Chondrocyte (in vitro differentiated cells): Measurements from ENCODE around the gene FAM227B. TPM values are rescaled to one million over a fixed set of nuclear protein-coding genes. Genes with fewer than 3 reads are reported as not detected.

Experiments
- DNase-seq: peaks from one replicate; pipeline ENCODE4 v3.0.0; 2021; ENCODE audit warnings: mixed read lengths, low spot score
- H3K27ac Mint-ChIP-seq: one replicate; pipeline ENCODE4 v1.8.0; 2021; ENCODE audit warnings: mild to moderate bottlenecking, moderate library complexity, mixed read lengths; ENCODE audit not compliant: unreplicated experiment
- H3K27me3 Mint-ChIP-seq: 2 replicates; pipeline ENCODE4 v1.8.0; 2021; ENCODE audit warnings: low read depth, mixed read lengths
- H3K36me3 Mint-ChIP-seq: 2 replicates; pipeline ENCODE4 v1.8.0; 2021; ENCODE audit warnings: low read depth, mixed read lengths
- H3K4me1 Mint-ChIP-seq: 2 replicates; pipeline ENCODE4 v1.8.0; 2021; ENCODE audit warnings: low read depth, mild to moderate bottlenecking, mixed read lengths
- H3K4me3 Mint-ChIP-seq: one replicate; pipeline ENCODE4 v1.8.0; 2021; ENCODE audit warnings: mild to moderate bottlenecking, moderate library complexity, mixed read lengths; ENCODE audit not compliant: unreplicated experiment
- H3K9me3 Mint-ChIP-seq: 2 replicates; pipeline ENCODE4 v1.8.0; 2021; ENCODE audit warnings: low read depth, mixed read lengths
- total RNA-seq: library from RNA; stranded (reverse); gene quantifications from 3 replicates; pipeline ENCODE4 v1.2.1, GENCODE V29; 2021
- TF ChIP-seq, protein P1 (sequence below): fragments of 200-600 bp; sonication (generic); IDR thresholded peaks from 2 replicates; pipeline ENCODE4 v1.5.0; 2021; ENCODE audit warnings: antibody characterized with exemption, mild to moderate bottlenecking, moderate library complexity

FAM227B gene
- total RNA-seq, 1 donor from 2014 or later = 2.2 TPM

DNA sequence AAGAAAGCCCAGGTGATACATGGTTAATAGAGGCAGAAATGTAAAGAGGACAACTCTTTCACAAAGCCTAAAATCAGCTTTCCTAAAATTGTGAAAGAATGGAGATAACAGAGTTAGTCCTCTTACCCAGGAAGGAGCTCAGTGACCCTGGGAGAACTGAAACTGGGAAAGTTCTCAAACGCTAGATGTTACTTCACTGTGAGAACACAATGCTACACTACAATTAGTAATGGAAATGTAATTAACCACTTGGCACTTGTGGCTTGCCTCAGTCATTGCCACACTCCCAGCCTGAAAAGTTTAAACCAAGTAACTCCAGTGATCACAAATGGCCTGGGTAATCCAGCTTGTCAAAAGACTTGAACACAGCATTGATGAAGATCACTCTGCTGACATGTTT, 300.3 kb downstream of the FAM227B start:
- Mint-ChIP-seq H3K27ac (no peak overlapping the region), H3K9me3 (no peaks in the 10 kb centered on the region), H3K4me1 (peaks cover 13% of the 10 kb centered on the region), H3K36me3 (peaks cover 16% of the 10 kb centered on the region), H3K4me3 (no peak overlapping the region), H3K27me3 (no peaks in the 10 kb centered on the region)
- DNase-seq = no peak
- TF ChIP-seq, protein P1, sequence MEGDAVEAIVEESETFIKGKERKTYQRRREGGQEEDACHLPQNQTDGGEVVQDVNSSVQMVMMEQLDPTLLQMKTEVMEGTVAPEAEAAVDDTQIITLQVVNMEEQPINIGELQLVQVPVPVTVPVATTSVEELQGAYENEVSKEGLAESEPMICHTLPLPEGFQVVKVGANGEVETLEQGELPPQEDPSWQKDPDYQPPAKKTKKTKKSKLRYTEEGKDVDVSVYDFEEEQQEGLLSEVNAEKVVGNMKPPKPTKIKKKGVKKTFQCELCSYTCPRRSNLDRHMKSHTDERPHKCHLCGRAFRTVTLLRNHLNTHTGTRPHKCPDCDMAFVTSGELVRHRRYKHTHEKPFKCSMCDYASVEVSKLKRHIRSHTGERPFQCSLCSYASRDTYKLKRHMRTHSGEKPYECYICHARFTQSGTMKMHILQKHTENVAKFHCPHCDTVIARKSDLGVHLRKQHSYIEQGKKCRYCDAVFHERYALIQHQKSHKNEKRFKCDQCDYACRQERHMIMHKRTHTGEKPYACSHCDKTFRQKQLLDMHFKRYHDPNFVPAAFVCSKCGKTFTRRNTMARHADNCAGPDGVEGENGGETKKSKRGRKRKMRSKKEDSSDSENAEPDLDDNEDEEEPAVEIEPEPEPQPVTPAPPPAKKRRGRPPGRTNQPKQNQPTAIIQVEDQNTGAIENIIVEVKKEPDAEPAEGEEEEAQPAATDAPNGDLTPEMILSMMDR = no peak

DNA sequence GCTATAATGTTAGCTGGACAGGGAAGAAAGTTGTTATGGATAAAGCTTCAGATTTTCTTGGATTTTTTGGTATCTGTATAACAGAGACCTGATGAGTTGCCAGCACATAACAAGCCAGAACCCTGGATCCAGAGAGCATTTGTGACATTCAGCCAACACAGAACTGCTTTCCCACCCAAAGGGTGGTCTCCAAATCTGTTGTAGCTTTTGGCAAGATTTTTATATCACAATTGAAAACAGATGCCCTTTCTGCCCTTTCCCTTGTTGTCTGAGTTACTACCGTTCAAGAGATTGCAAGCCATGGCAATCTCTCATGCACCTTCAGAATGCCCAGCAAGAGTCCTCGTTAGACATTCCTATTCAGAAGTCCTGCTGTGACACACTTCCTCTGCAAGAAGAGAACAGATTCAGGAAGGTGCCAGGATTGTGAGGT, 305.2 kb downstream of the FAM227B start:
- H3K36me3 Mint-ChIP-seq = peaks cover 11% of the 10 kb centered on the region
- no peaks in the 10 kb centered on the region for H3K9me3 Mint-ChIP-seq
- TF ChIP-seq, protein P1 = no peak
- no peak overlapping the region for H3K27ac Mint-ChIP-seq
- DNase-seq = no peak
- H3K27me3 Mint-ChIP-seq = no peaks in the 10 kb centered on the region
- H3K4me3 Mint-ChIP-seq = no peak overlapping the region
- H3K4me1 Mint-ChIP-seq = peaks cover 21% of the 10 kb centered on the region

DNA sequence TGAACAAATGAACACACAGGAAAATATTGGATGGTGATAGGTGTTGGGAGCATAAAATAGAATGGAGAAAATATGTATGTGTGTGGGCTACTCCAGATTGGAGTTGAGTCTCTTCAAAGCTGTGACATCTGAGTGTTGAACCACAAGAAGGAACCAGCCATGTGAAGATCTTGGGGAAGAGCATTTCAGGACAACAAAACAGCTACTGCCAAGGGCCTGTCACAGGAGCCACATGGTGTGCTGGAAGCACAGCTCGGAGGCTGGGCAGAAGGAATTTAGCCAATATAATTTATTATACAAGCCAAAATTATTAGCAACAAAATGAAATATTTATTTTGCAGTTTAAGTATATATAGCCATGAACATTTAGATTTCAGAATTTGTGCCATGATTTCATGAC, 305.9 kb downstream of the FAM227B start:
- Mint-ChIP-seq H3K36me3 (peaks cover 10% of the 10 kb centered on the region), H3K27me3 (no peaks in the 10 kb centered on the region), H3K27ac (no peak overlapping the region), H3K9me3 (no peaks in the 10 kb centered on the region), H3K4me1 (peaks cover 25% of the 10 kb centered on the region), H3K4me3 (no peak overlapping the region)
- TF ChIP-seq, protein P1 = no peak
- no peak for DNase-seq

DNA sequence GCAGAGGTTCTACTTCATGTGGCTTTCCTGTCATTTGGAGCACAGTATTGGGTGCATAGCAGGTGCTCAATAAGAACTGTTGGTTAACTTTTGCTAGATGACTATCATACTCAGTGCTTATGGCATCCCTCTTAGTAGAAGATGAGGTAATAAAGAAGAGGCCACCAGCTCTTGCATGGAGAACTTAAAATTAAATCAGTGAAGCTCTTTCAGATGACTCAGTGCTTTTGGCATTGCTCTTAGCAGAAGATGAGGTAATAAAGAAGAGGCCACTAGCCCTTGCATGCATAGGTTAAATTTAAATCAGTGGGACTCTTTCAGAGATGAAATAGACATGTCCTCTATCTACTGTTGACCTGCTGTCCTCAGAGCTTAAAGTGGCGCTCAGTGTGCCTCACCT, 307.0 kb downstream of the FAM227B start:
- TF ChIP-seq, protein P1 = no peak
- no peak overlapping the region for H3K4me3 Mint-ChIP-seq
- H3K27ac Mint-ChIP-seq = no peak overlapping the region
- peaks cover 4% of the 10 kb centered on the region for H3K36me3 Mint-ChIP-seq
- no peaks in the 10 kb centered on the region for H3K27me3 Mint-ChIP-seq
- no peaks in the 10 kb centered on the region for H3K9me3 Mint-ChIP-seq
- H3K4me1 Mint-ChIP-seq = peaks cover 25% of the 10 kb centered on the region
- DNase-seq = no peak

DNA sequence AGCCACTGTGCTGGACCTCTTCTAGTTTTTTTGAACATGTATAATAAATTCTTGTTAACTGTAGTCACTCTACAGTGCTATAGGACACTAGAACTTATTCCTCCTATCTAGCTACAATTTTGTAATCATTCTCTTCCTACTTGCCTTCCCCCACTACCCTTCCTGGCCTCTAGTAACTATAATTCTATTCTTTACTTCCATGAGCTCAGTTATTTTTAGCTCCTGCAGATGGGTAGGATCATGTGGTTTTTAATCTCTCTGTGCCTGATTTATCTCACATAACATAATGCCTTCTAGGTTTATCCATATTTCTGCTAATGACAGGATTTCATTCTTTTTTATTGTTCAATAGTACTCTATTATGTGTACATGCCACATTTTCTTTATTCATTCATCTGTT, 310.7 kb downstream of the FAM227B start:
- no peak for DNase-seq
- H3K27ac Mint-ChIP-seq = no peak overlapping the region
- H3K27me3 Mint-ChIP-seq = no peaks in the 10 kb centered on the region
- H3K4me3 Mint-ChIP-seq = no peak overlapping the region
- no peaks in the 10 kb centered on the region for H3K9me3 Mint-ChIP-seq
- peaks cover 12% of the 10 kb centered on the region for H3K36me3 Mint-ChIP-seq
- peaks cover 19% of the 10 kb centered on the region for H3K4me1 Mint-ChIP-seq
- TF ChIP-seq, protein P1 = no peak
